ENCODE data around the gene ASTN2.

GRCh38 chr9:116476002-116476401 lies 938.9 kb downstream of the ASTN2 start:
- TF ChIP-seq CTCF (IDR thresholded peaks at IDR 0.05; ENCODE audit: low read length) (no peak), EZH2phosphoT487 (IDR thresholded peaks at IDR 0.05; ENCODE audit: low read length) (no peak)

All from MM.1S (cell line).